Measurements from ENCODE around the gene PTPRU.

The PTPRU gene

GRCh38 chr1:29240986-29241385, 4.7 kb downstream of the PTPRU start:
- no peak overlapping the region for H3K27ac ChIP-seq (ENCODE audit: low read depth, low read length)
- H3K79me2 ChIP-seq (ENCODE audit: insufficient read depth, low read length): no peaks in the 10 kb centered on the region
- no peak overlapping the region for H2AFZ ChIP-seq (ENCODE audit: low read depth, low read length, severe bottlenecking)
- no peaks in the 10 kb centered on the region for H3K36me3 ChIP-seq (ENCODE audit: low read length)
- H3F3A ChIP-seq (ENCODE audit: insufficient read depth): no peaks in the 10 kb centered on the region
- H3K9me3 ChIP-seq (ENCODE audit: insufficient read depth, low read length): no peaks in the 10 kb centered on the region
- H3K9ac ChIP-seq (ENCODE audit: low read length): no peak overlapping the region
- H3K9me2 ChIP-seq (replicated peaks; ENCODE audit: insufficient read depth, low read length): no peaks in the 10 kb centered on the region
- TF ChIP-seq EZH2phosphoT487 (conservative IDR thresholded peaks at IDR 0.05; ENCODE audit: low read length): no peak
- TF ChIP-seq CTCF (IDR thresholded peaks at IDR 0.05; ENCODE audit: insufficient read depth, low read length, poor library complexity, severe bottlenecking): no peak
- no peaks in the 10 kb centered on the region for H3K27me3 ChIP-seq (ENCODE audit: low read length)
- H4K20me1 ChIP-seq (ENCODE audit: low read depth, low read length): no peaks in the 10 kb centered on the region
- H3K4me2 ChIP-seq (ENCODE audit: low read depth, low read length, poor library complexity, severe bottlenecking): no peak overlapping the region
- no peak overlapping the region for H3K4me3 ChIP-seq (ENCODE audit: insufficient read depth, low read length, poor library complexity, severe bottlenecking)

GRCh38 chr1:29243023-29243870, 6.9 kb downstream of the PTPRU start:
- Histone ChIP-seq H3K9ac (ENCODE audit: low read length) (no peak overlapping the region), H3K27me3 (ENCODE audit: low read length) (no peaks in the 10 kb centered on the region), H3K4me2 (ENCODE audit: low read depth, low read length, poor library complexity, severe bottlenecking) (no peak overlapping the region)

GRCh38 chr1:29243871-29244200, 7.5 kb downstream of the PTPRU start:
- Histone ChIP-seq H4K20me1 (ENCODE audit: low read depth, low read length) (no peaks in the 10 kb centered on the region), H3K4me2 (ENCODE audit: low read depth, low read length, poor library complexity, severe bottlenecking) (no peak overlapping the region), H3K9me2 (replicated peaks; ENCODE audit: insufficient read depth, low read length) (no peaks in the 10 kb centered on the region)

More at GRCh38 chr1:29243023-29243870, 6.9 kb downstream of the PTPRU start:
- Histone ChIP-seq H3K9me3 (ENCODE audit: insufficient read depth, low read length) (no peaks in the 10 kb centered on the region), H3F3A (ENCODE audit: insufficient read depth) (no peaks in the 10 kb centered on the region), H3K4me3 (ENCODE audit: insufficient read depth, low read length, poor library complexity, severe bottlenecking) (no peak overlapping the region), H3K9me2 (replicated peaks; ENCODE audit: insufficient read depth, low read length) (no peaks in the 10 kb centered on the region), H2AFZ (ENCODE audit: low read depth, low read length, severe bottlenecking) (no peak overlapping the region), H3K79me2 (ENCODE audit: insufficient read depth, low read length) (no peaks in the 10 kb centered on the region), H3K27ac (ENCODE audit: low read depth, low read length) (no peak overlapping the region), H3K36me3 (ENCODE audit: low read length) (no peaks in the 10 kb centered on the region), H4K20me1 (ENCODE audit: low read depth, low read length) (no peaks in the 10 kb centered on the region)
- TF ChIP-seq EZH2phosphoT487 (conservative IDR thresholded peaks at IDR 0.05; ENCODE audit: low read length): no peak
- no peak for TF ChIP-seq CTCF (IDR thresholded peaks at IDR 0.05; ENCODE audit: insufficient read depth, low read length, poor library complexity, severe bottlenecking)

More at GRCh38 chr1:29243871-29244200, 7.5 kb downstream of the PTPRU start:
- Histone ChIP-seq H3K36me3 (ENCODE audit: low read length) (no peaks in the 10 kb centered on the region), H2AFZ (ENCODE audit: low read depth, low read length, severe bottlenecking) (no peak overlapping the region), H3K27ac (ENCODE audit: low read depth, low read length) (no peak overlapping the region), H3K79me2 (ENCODE audit: insufficient read depth, low read length) (no peaks in the 10 kb centered on the region), H3K9ac (ENCODE audit: low read length) (no peak overlapping the region), H3K9me3 (ENCODE audit: insufficient read depth, low read length) (no peaks in the 10 kb centered on the region), H3K4me3 (ENCODE audit: insufficient read depth, low read length, poor library complexity, severe bottlenecking) (no peak overlapping the region), H3F3A (ENCODE audit: insufficient read depth) (no peaks in the 10 kb centered on the region), H3K27me3 (ENCODE audit: low read length) (no peaks in the 10 kb centered on the region)
- no peak for TF ChIP-seq EZH2phosphoT487 (conservative IDR thresholded peaks at IDR 0.05; ENCODE audit: low read length)
- no peak for TF ChIP-seq CTCF (IDR thresholded peaks at IDR 0.05; ENCODE audit: insufficient read depth, low read length, poor library complexity, severe bottlenecking)
